ENCODE measurements around the gene SURF1.
"Not testable (repeated sequence)": the region's sequence is repeated elsewhere in the genome, so short reads cannot be mapped to it uniquely, and the experiment has no call there.

Gene SURF1

DNA sequence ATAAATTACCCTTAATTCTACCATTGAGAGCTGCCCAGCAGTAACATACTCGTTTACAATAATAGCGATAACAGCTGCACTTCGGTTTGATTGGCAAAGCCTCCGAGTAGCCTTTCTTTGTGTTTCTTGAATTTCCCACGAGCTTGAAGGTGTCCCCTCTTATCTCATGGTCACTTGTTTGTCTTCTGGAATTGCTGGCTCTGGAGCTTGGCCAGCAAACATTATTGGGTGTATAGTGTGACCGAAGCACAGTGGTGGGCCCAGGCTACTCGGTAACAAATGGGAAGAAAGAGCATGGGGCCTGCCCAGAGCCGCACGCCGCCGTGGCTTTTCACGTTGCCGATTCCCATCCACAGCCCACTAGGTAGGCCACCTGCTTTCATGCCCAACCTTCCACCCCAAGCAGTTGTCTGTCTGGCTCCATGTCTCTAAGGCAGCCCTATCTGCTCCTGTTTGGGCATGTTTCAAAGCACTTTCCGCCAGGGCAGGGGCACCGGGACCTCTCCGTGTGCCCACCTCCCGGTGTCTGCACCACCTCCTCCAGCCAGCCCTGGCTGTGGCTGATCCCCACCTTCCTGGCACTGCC is 28.5 kb upstream of the SURF1 start:
- DNase-seq (ENCODE audit: low read depth in 1 of 2, low spot score in 1 of 2): no peak

DNA sequence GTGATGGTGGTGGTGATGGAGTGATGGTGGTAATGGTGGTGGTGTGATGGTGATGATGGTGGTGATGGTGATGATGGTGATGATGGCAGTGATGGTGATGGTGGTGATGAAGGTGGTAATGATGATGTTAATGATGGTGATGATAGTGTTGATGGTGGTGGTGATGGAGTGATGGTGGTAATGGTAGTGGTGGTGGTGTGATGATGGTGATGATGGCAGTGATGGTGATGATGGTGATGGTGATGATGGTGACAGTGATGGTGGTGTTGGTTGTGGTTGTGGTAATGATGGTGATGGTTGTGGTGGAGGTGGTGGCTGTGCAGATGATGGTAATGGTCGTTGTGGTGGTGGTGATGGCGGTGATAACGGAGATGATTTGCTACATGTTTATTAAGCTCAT is 27.2 kb upstream of the SURF1 start:
- no peak for DNase-seq (ENCODE audit: low read depth in 1 of 2, low spot score in 1 of 2)

DNA sequence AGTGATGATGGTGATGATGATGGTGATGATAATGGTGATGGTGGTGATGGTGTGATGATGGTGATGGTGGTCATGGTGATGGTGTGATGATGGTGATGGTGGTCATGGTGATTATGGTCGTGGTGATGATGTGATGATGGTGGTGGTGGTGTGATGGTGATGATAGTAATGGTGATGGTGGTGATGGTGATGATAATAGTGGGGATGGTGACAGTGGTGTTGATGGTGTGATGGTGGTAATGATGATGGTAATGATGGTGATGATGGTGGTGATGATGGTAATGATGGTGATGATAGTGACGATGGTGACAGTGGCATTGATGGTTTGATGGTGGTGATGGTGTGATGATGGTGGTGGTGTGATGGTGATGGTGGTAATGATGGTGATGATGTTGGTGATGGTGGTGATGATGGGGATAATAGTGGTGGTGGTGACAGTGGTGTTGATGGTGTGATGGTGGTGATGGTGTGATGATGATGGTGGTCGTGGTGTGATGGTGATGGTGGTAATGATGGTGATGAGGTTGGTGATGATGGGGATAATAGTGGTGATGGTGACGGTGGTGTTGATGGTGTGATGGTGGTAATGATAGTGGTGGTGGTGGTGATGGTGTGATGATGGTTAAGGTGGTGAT is 26.3 kb upstream of the SURF1 start:
- no peak for DNase-seq (ENCODE audit: low read depth in 1 of 2, low spot score in 1 of 2)

DNA sequence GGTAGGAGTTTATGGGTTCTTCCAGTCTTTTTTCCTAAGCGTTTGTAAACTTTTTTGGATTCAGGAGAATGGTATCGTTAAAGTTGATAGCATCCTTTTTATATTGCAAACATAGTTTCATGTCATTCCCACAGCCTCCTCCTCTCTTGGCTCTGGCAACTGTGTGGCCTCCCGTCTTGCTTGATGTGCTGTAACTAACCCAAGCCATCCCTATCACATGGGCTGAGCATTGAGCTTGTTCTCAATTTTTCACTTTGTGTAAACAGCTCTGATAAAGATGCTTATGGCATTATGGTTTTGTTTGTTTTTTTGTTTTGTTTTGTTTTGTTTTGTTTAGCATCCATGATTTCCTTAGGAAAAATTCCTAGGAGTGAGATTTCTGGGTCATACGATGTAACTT is 24.4 kb upstream of the SURF1 start:
- no peak for DNase-seq (ENCODE audit: low read depth in 1 of 2, low spot score in 1 of 2)

DNA sequence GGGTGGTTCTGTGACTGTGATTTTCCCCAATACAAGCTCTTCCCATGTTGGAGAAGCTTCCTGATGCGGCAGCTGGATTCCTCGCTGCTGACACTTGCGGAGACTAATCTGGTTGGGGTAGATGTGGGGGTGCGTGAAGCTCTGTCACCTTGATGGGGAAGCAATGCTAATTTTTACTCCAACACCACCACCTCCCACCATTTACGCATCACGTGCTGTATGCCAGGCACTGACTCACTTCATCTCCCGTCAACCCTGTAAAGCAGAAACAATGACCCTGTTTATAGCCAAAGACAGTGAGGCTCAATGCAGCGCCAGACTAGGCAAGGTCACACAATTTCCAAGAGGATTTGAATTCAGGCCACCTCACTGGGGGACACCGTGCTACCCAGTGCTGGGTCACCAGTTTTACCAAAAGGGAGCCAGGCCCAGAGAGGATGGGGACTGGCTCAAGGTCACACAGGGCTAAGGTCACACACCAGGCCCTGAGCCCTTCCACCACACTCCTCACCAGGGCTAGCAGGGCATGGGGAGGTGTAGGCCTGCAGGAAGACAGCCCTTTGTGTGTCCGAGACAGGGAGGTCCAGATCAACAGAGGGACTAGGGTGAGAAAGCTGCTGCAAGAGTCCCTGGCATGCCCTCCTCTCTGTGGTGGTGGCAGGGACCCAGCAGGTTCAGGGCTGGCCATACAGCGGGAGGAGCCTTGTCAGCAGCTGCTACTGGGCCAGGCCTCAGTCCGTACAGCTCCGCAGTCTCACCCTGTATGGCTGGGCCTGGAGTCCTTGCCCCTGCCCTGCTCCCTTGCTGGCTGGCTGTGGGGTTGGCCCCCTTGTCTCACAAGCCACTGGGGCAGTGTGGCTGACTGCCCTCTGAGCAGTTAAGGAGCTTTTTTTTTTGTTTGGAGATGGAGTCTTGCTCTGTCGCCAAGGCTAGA is 23.1 kb upstream of the SURF1 start:
- no peak for DNase-seq (ENCODE audit: low read depth in 1 of 2, low spot score in 1 of 2)

DNA sequence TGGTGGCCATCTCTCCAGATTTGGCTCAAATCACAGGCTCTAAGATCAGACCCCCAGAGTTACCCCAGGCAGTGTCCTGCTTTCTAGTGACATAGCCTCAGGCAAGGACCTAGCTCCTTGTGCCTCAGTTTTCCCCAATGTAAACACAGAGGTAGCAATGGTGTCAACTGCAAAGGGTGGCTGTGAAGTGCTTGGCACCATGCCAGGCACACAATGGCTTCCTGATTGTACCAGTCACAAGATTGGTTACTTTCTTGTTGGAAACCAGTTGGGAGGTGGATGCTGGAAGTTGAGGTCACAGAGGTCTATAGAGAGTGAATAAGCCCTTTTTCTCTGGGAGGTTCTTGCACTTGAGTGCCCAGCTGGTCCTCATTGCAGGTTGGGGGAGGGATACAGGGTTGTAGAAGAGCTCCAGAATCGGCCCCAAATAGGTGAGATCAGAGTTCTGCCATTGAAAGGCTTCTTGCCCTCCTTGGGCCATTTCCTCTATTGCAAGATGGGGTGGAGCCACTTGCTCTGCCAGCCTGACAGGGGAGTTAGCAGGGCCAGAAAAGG is 22.2 kb upstream of the SURF1 start:
- DNase-seq (ENCODE audit: low read depth in 1 of 2, low spot score in 1 of 2): no peak

DNA sequence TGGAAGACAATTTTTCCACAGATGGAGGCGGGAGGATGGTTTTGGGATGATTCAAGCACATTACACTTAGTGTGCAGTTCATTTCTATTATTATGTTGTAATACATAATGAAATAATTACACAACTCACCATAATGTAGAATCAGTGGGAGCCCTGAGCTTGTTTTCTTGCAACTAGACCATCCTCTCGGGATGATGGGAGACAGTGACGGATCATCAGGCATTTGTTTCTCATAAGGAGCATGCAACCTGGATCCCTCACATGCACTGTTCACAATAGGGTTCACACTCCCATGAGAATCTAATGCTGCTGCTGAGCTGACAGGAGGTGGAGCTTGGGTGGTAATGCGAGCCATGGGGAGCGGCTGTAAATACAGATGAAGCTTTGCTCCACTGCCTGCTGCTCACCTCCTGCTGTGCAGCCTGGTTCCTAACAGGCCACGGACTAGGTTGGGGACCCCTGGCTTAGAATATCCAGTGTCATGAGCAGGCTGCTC is 21.5 kb upstream of the SURF1 start:
- no peak for DNase-seq (ENCODE audit: low read depth in 1 of 2, low spot score in 1 of 2)

DNA sequence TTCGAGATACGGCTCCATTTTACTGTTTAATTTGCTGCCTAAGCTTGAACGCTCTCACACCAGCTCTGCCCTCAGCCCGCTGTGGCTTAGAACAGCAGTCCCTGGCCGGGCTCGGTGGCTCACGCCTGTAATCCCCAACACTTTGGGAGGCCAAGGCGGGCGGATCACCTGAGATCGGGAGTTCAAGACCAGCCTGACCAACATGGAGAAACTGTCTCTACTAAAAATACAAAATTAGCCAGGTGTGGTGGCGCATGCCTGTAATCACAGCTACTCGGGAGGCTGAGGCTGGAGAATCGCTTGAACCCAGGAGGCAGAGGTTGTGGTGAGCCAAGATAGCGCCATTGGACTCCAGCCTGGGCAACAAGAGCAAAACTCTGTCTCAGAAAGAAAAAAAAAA is 21.0 kb upstream of the SURF1 start:
- not testable (repeated sequence) for DNase-seq (ENCODE audit: low read depth in 1 of 2, low spot score in 1 of 2)

DNA sequence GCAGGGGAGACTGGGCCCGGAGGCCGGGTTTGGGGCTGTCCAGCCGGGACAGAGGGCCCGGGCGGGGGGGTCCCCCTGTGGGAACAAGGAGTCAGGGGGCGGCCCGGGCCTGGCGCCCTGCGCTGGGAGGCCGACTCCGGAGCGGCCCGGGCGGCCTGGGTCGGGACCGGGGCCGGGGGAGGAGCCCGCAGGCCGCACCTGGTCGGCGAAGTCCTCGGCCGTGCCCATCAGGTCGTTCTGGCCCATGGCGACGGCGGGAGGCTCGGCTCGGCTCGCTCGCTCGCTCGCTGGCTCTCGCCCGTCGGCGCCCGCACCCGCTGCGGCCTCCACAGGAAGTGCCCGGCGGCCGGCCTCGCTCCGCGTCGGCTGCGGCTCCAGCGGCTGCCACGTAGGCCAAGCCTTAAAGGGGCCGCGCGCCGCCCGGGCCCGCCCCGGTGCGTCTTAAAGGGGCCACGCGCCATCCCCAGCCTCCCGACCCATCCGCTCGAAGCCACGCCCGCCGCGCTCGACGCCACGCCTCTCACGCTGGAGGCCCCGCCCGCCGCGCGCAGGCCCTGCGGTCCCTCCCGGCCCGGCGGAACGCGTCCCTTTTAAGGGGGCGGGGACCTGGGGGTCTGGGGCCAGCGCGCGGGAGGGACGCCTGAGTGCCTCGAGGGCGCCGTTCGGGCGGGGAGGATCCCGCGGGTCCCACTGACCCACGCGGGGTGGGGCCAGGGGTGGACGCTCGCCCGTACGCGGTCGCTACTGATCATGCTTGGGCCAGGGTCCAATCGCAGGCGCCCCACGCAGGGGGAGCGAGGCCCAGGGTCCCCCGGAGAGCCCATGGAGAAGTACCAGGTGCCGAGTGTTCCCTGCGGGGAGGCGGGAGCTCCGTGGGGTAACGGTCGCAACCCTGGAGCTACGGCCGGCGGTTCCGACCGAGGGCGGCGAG is 19.7 kb upstream of the SURF1 start, which contains the start of the genes STKLD1 and SURF4:
TSS of gene STKLD1 (plus strand) at position 643 of the 931 bp plus-strand sequence. CDS start at position 751, 108 bp downstream.
TSS of gene SURF4 (minus strand) at position 337 of the 931 bp plus-strand sequence. CDS start at position 246, 91 bp downstream.
- DNase-seq (ENCODE audit: low read depth in 1 of 2, low spot score in 1 of 2): peak; percentile 94 to 98

DNA sequence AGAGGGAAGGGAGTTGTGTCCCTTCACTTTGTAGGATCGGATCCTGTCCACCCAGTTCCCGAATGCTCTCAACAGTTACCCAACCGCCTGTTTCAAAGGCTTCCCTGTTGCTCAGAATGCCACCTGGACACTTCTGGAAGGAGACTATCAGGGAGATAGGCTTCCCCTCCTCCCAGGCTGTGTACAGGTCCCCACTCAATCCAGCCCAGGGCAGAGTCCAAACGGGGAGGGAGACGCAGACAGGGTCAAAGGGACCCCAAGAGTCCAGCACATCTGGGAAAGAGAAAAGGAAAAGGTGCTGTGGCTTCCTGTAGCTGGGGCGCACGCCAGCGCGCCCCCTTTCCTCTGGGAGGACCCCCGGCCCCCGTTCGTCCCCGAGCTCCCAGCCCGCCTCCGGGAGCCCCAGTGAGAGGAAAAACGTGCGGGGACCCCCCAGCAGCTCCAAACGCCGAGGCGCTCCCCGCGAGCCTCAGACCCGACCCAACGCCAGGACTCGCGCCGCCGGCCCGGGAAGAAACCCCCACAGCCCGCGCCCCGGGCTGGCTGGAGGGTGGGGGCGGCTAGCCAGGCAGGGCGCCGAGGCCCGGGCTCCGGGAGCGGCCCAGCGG is 18.9 kb upstream of the SURF1 start:
- DNase-seq (ENCODE audit: low read depth in 1 of 2, low spot score in 1 of 2): no peak

DNA sequence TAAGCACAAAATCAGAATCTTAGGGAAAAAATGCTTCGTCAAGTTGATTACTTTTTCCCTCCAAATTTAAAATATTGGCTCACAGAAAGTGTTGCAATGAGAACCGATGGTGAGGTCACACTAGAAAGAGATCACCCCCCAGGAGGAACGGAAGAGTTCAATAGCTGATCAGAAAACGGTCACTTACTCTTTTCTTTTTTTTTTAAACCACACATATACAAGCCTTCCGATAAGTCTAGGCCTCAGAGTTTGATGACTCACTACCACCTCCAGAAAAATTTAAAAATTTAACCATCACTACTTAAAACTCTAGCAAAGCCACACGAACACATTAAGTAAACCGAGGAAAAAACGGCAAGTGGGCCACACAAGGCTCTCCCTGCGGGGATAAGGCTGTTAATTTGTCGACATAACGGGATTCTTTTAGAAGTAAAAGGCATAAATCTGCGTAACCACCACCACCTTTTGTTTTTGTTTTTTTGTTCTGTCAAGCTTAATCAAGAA is 18.4 kb upstream of the SURF1 start:
- DNase-seq (ENCODE audit: low read depth in 1 of 2, low spot score in 1 of 2): no peak

DNA sequence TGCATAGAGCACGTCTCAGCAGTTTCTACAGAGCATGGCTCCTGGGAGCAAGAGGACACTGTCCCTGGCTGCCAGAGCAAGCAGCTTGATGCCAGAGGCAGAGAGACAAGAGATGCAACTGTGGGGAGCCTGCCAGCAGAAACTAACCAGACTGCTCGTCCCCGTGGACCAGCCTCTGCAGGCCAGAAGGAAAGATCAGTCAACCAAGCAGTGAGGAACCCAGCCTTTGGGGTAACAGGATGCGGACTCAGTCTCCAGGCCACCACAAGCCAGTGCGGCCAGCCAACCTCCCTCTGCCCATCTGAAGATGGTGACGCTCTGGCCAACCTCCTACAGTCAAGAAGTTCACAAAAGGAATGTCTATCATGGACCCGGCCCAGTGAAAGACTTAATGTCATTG is 15.9 kb upstream of the SURF1 start:
- no peak for DNase-seq (ENCODE audit: low read depth in 1 of 2, low spot score in 1 of 2)

DNA sequence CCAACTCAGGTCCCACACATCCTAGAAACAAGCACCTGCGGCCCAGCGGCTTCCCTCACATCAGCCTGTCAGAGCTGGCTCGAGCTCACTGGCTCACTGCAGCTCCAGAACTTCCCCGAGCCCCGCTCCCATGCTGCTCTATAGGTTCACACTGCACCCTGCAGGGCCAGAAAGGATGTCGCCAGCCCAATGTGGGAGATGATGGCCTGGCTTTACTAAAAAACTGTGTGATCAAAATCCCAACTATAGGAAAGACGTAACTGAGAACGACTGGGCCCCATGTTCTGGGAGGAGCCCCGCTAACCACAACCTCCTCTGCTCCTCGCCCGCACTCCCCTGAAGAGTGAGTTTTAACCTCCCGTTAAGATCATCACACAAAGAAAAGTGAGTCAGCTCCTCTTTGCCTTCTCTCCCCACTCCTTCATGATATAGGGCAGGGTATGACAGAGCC is 15.0 kb upstream of the SURF1 start:
- peak in 1 of 2 donors; percentile 40 for DNase-seq (ENCODE audit: low read depth in 1 of 2, low spot score in 1 of 2)

DNA sequence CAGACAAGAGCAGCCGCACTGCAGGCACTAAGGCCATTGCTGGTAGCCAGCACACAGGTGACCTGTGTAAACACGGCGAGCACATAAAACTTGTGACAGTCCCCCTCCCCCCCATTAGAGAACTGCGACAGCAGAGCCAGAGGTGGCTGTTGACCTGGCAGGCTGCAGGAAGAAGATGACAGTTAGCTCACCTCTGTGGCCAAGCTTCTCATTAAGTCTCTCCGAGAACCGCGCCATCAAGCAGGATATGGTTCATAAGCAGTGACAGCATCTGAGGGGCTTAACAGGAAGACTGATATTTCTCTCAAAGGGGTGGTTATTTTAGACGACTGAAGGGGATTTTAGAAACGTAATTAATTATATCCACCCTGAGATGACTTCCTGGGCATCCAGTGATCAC is 14.4 kb upstream of the SURF1 start:
- DNase-seq (ENCODE audit: low read depth in 1 of 2, low spot score in 1 of 2): no peak

DNA sequence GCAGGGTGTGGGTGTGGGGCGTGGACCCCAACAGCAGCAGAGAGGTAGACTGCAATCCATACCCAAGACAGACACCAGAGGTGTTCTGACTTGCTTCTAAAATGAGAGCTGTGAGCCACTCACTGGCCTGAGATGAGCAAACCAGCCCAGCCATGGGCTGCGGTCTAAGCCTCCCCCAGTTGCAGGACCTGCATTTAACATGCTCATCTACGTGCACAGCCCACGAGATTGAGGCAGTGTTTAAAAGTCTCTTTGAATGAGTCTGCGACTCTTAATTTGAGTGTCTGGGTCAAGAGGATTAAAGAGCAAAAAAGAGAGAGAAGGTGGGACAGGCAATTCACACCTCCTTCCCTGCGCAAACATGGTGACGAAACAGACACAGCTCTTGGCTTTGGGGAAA is 13.6 kb upstream of the SURF1 start:
- DNase-seq (ENCODE audit: low read depth in 1 of 2, low spot score in 1 of 2): no peak

DNA sequence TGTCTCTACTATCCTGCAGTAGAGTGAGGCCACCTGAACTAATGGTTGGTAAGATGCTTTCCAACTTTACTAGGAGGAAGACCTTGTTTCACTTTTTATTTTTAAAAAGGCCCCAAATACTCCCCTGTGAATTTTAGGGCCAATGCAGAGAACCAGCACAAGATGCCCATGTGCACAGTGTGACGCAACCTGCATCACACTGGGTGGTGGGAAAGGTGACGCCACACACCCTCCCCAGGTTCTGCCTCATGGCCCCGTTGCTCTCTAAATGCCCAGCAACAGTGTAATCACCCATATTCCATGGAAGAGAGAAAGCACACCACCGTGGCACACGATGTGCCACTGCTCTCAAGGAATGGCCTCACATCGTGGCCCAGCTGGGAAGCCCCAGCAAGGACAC is 13.1 kb upstream of the SURF1 start:
- DNase-seq (ENCODE audit: low read depth in 1 of 2, low spot score in 1 of 2): no peak

DNA sequence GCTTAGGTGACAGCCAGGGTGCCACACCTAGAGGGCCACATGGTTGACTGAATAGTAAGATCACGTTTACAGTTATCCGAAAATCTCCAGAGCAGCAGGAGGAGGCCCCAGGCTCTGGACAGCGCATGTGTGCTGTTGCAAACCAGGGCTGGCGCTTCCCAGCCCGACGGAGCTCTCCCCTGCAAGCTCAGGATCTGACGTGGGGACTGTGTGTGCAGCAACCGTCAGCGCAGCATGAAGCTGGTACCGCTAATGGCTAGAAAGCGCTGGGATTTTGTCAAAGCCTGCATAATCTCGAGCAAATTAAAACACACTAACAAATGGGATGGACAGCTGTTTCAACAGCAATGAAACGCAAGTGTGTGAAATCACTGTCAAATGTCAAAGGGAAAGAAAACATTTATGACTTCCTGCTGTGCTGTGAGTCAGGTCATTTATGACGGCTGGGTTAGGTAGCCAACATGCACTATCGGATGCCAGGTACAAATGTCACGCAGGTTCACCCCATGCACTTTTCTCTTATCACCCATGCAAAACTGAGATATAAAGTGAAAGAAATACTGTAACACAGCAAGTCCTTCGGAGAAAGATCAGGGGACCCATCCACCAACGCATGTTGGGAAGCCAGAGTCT is 12.1 kb upstream of the SURF1 start:
- no peak for DNase-seq (ENCODE audit: low read depth in 1 of 2, low spot score in 1 of 2)

DNA sequence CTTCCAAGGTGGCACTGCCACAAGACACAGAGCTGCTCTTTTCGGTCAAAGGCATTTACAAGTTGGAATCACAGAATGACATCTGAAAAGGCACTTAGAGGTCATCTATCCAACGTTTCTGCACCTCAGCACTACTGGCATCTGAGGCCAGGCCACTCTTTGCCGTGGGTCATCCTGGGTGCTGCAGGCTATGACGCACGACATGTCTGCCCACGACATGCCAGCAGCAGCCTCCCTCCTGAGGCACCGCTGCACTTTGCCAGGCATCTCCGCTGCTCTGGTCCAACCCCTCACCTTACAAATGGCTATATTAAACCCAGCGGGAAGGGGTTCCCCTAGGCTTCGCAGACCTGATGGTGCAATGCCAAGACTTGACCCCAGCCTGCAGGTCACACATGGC is 11.5 kb upstream of the SURF1 start:
- no peak for DNase-seq (ENCODE audit: low read depth in 1 of 2, low spot score in 1 of 2)

DNA sequence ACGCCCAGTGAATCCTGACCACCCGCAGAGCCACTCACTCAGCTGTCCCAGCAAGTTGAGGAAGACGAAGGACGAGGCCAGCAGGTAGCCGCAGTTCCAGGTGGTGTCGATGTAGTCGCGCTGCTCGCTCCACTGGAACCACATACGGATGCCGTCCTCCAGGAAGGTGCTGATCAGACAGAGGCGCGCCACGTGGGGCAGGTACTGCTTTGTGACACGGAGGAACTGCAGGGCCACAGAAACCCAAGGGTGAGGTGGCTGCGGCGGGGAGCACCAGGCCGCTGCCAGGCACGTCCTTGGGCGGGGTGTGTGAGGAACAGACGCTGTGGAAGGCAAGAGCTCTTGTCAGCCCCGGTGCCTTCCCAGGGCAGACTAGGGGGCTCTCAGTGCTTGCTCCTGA is 10.9 kb upstream of the SURF1 start:
- DNase-seq (ENCODE audit: low read depth in 1 of 2, low spot score in 1 of 2): no peak
